A549 (cell line): Measurements from ENCODE around the gene GRHL3. TPM values are rescaled to one million over a fixed set of nuclear protein-coding genes. Genes with fewer than 3 reads are reported as not detected.

Source experiments
- CBX8 ChIP-seq: fragments of 200-600 bp; sonication (generic); IDR thresholded peaks from 2 replicates; pipeline ENCODE4 v1.6.1; 2016
- CEBPB ChIP-seq, 2 experiments: fragments of >200 bp in 1 of 2; sonication (Bioruptor Twin) in 1 of 2; formaldehyde crosslinking in 1 of 2; IDR thresholded peaks; 2 replicates each; pipeline ENCODE4 v1.6.1; 2012 to 2016
- CHD2 ChIP-seq: fragments of 150-350 bp; IDR thresholded peaks from 2 replicates; pipeline ENCODE4 v1.6.1; 2014; ENCODE audit warnings: low read length; ENCODE audit not compliant: partially characterized antibody
- CHD4 ChIP-seq: fragments of 200-600 bp; sonication (generic); IDR thresholded peaks from 2 replicates; pipeline ENCODE4 v1.6.1; 2016; ENCODE audit warnings: antibody characterized with exemption, mild to moderate bottlenecking, borderline replicate concordance
- CTCF ChIP-seq: fragments of >200 bp; sonication (Bioruptor Twin); formaldehyde crosslinking; IDR thresholded peaks from 3 replicates; pipeline ENCODE4 v1.5.1; 2016
- E2F6 ChIP-seq: IDR thresholded peaks from 2 replicates; pipeline ENCODE4 v1.6.1; 2012; ENCODE audit warnings: low read depth, borderline replicate concordance
- ELK1 ChIP-seq: fragments of 150-350 bp; IDR thresholded peaks from 2 replicates; pipeline ENCODE4 v1.6.1; 2014; ENCODE audit warnings: low read depth, mild to moderate bottlenecking, low read length
- ESRRA ChIP-seq: fragments of 150-350 bp; IDR thresholded peaks from 2 replicates; pipeline ENCODE4 v1.6.1; 2014; ENCODE audit warnings: mild to moderate bottlenecking, low read length, borderline replicate concordance
- HDAC2 ChIP-seq: fragments of 200-600 bp; sonication (generic); IDR thresholded peaks from 2 replicates; pipeline ENCODE4 v1.6.1; 2016
- HES2 ChIP-seq: fragments of >200 bp; sonication (Bioruptor Twin); formaldehyde crosslinking; IDR thresholded peaks from 2 replicates; pipeline ENCODE4 v1.6.1; 2016
- HMGXB4 ChIP-seq: fragments of 250-450 bp; sonication (Bioruptor Pico); IDR thresholded peaks from 2 replicates; pipeline ENCODE4 v1.5.0; 2021; ENCODE audit warnings: mild to moderate bottlenecking, moderate library complexity, borderline replicate concordance
- HOXB13 ChIP-seq: fragments of 250-450 bp; sonication (Bioruptor Pico); IDR thresholded peaks from 2 replicates; pipeline ENCODE4 v1.5.0; 2020; ENCODE audit warnings: low read depth, mild to moderate bottlenecking, moderate library complexity
- KDM1A ChIP-seq: fragments of 200-600 bp; sonication (generic); IDR thresholded peaks from 2 replicates; pipeline ENCODE4 v1.6.1; 2016; ENCODE audit warnings: low read depth, mild to moderate bottlenecking
- MAZ ChIP-seq: fragments of 150-350 bp; IDR thresholded peaks from 2 replicates; pipeline ENCODE4 v1.6.1; 2014; ENCODE audit warnings: antibody characterized with exemption, low read depth, low read length, borderline replicate concordance
- MYC ChIP-seq: IDR thresholded peaks from 2 replicates; pipeline ENCODE4 v1.6.1; 2012; ENCODE audit warnings: mild to moderate bottlenecking, inconsistent platforms, low read length, improper control_type of control experiment, borderline replicate concordance
- NFE2L2 ChIP-seq: fragments of 150-350 bp; conservative IDR thresholded peaks from 2 replicates; pipeline ENCODE4 v1.6.1; 2014; ENCODE audit warnings: low read length
- NPAS2 ChIP-seq: fragments of 250-450 bp; sonication (Bioruptor Pico); IDR thresholded peaks from 2 replicates; pipeline ENCODE4 v1.8.0; 2022; ENCODE audit warnings: mild to moderate bottlenecking, moderate library complexity, borderline replicate concordance
- NR3C1 ChIP-seq: fragments of >200 bp; sonication (Bioruptor Twin); formaldehyde crosslinking; IDR thresholded peaks from 3 replicates; pipeline ENCODE4 v1.6.1; 2017
- PBX3 ChIP-seq: IDR thresholded peaks from 2 replicates; pipeline ENCODE4 v1.6.1; 2012
- RARB ChIP-seq: fragments of 250-450 bp; sonication (Bioruptor Pico); IDR thresholded peaks from 2 replicates; pipeline ENCODE4 v1.8.0; 2021; ENCODE audit warnings: mild to moderate bottlenecking, moderate library complexity
- RFX5 ChIP-seq: fragments of 450-650 bp; IDR thresholded peaks from 2 replicates; pipeline ENCODE4 v1.7.1; 2014; ENCODE audit warnings: antibody characterized with exemption, mild to moderate bottlenecking, moderate library complexity
- RNF2 ChIP-seq: fragments of 200-600 bp; sonication (generic); IDR thresholded peaks from 2 replicates; pipeline ENCODE4 v1.6.1; 2016; ENCODE audit warnings: low read depth, mild to moderate bottlenecking, antibody characterized with exemption, moderate library complexity, borderline replicate concordance
- SREBF2 ChIP-seq: fragments of 450-650 bp; IDR thresholded peaks from 2 replicates; pipeline ENCODE4 v1.6.1; 2014; ENCODE audit warnings: mild to moderate bottlenecking, moderate library complexity
- TFCP2L1 ChIP-seq: fragments of 250-450 bp; sonication (Bioruptor Pico); IDR thresholded peaks from 2 replicates; pipeline ENCODE4 v1.5.0; 2021; ENCODE audit warnings: mild to moderate bottlenecking
- USF2 ChIP-seq: fragments of 450-650 bp; IDR thresholded peaks from 2 replicates; pipeline ENCODE4 v1.6.1; 2014; ENCODE audit warnings: antibody characterized with exemption
- ZC3H11A ChIP-seq: fragments of 450-650 bp; IDR thresholded peaks from 2 replicates; pipeline ENCODE4 v1.6.1; 2014; ENCODE audit warnings: antibody characterized with exemption, mild to moderate bottlenecking
- ZFP36 ChIP-seq: fragments of 450-650 bp; IDR thresholded peaks from 2 replicates; pipeline ENCODE4 v1.6.1; 2014; ENCODE audit warnings: borderline replicate concordance; ENCODE audit not compliant: partially characterized antibody
- ZNF302 ChIP-seq: fragments of 250-450 bp; sonication (Bioruptor Pico); IDR thresholded peaks from 2 replicates; pipeline ENCODE4 v1.9.0; 2021; ENCODE audit warnings: inconsistent platforms, mild to moderate bottlenecking, moderate library complexity
- polyA plus RNA-seq, 4 experiments: library from polyadenylated mRNA; depleted of rRNA in 3 of 4; stranded (reverse); fragments of >200 nt; fragmentation: RNase III in 1 of 4; extraction: RNeasy Plus Mini Kit Qiagen cat#74134 plus additional on column Dnase treatment in 1 of 4; gene quantifications; 2 replicates in 3 of 4; 3 replicates in 1 of 4; pipeline ENCODE4 v1.2.3, GENCODE V29; 2011 to 2017

Gene GRHL3
- polyA plus RNA-seq, 2 of the 4 experiments (the other 2 are of a cell fraction), result 0.58 to 1.6 TPM

GRCh38 chr1:24364975-24365678 lies 46.0 kb downstream of the GRHL3 start (continued):
- TF ChIP-seq PBX3 (no peak), TFCP2L1 (CRISPR knock-in tag) (no peak), ZFP36 (no peak), ZC3H11A (no peak), NR3C1 (no peak), CTCF (no peak), CBX8 (no peak), CHD2 (no peak), RFX5 (no peak), ZNF302 (CRISPR knock-in tag) (no peak), ELK1 (no peak), HOXB13 (CRISPR knock-in tag) (no peak), SREBF2 (no peak), CEBPB (IDR thresholded peaks at IDR 0.05) (peak in 1 of 2 experiments; percentile 68; a peak in 1 of 4 replicates), HDAC2 (no peak), HES2 (no peak), CHD4 (no peak), RARB (CRISPR knock-in tag) (no peak), KDM1A (no peak), E2F6 (no peak), ESRRA (no peak), USF2 (no peak), MAZ (no peak), NFE2L2 (no peak), MYC (no peak), HMGXB4 (CRISPR knock-in tag) (no peak), RNF2 (no peak), NPAS2 (CRISPR knock-in tag) (no peak)
- TF ChIP-seq, all 56 proteins: peak for 7
